DMS153 treated with DMSO at 0.1 percent for 48 hours (cell line): ENCODE measurements around the gene ABHD16B.
"Not testable (repeated sequence)": the region's sequence is repeated elsewhere in the genome, so short reads cannot be mapped to it uniquely, and the experiment has no call there.

Source experiments
- DNase-seq: peaks from one replicate; lab custom pipeline; 2025; ENCODE audit not compliant: unreplicated experiment; lab: John Stamatoyannopoulos, UW

Gene ABHD16B

GRCh38 chr20:63854766-63855362 is 6.4 kb upstream of the ABHD16B start:
- DNase-seq: no peak

- DNase-seq: no peak
Measured at GRCh38 chr20:63855363-63856097, 5.8 kb upstream of the ABHD16B start.

GRCh38 chr20:63856098-63856511 is 5.2 kb upstream of the ABHD16B start:
- DNase-seq: no peak

GRCh38 chr20:63857764-63858392 is 3.4 kb upstream of the ABHD16B start:
- no peak for DNase-seq

DNA sequence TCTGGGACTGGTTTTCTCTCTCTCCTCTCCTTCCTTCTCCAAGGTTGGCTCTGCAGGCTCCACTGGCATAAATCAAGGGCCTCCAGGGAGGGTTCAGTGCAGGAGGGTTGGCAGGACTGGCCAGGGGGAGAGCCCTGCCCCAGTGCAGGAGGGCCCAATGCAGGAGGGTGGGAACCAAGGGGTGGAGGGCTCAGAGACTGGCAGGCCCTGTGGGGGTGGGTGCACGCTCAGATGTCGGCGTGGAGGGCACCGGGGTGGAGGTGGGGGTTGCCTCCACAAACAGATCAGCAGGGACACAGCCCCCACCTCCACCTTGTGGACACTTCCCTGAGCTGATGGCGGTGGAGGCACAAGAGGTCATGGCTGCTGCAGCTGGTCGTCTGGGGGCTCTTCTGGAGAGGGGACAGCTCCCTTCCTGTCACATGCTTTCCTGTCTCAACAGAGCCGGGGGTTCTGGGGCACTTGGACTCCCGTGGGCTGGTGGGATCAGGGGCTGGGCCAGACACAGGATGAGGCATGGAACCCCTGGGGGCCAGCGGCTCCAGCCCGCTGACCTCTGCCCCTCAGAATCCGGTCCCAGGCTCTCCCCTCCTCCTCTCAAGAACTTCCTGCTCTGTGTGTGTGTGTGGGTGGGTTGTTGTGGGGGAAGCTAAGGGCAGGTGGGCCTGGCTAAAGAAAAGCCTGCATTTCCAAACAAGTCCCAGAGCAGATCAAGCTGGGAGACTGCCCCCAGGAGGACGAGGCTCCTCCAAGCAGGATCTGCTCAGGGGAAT is 2.7 kb upstream of the ABHD16B start:
- DNase-seq: no peak

DNA sequence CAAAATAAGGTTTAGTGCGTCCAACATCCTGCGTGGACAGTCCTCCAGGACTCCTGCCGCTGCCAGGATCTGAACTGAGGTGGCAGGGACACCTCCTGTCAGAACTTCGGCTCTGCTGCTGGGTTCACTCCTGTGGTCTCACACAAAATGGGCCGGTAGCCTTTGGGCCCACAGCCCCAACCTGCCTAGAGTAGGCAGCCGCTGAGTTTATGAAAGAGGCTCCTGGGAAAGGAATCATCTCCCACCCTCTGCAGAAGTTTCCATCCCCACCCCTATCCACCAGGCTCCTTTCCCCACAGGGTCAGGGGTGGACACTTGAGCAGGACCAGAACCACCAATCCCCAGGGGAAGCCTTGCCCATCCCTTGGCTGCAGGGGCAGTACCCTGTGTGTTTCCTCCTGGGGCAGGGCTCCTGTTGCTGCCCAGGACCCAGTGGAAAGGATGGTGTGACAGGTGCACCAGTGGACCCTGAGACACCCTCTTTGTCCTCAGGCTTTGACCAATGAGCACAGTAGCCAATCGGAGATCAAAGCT is 2.1 kb upstream of the ABHD16B start:
- DNase-seq: no peak

DNA sequence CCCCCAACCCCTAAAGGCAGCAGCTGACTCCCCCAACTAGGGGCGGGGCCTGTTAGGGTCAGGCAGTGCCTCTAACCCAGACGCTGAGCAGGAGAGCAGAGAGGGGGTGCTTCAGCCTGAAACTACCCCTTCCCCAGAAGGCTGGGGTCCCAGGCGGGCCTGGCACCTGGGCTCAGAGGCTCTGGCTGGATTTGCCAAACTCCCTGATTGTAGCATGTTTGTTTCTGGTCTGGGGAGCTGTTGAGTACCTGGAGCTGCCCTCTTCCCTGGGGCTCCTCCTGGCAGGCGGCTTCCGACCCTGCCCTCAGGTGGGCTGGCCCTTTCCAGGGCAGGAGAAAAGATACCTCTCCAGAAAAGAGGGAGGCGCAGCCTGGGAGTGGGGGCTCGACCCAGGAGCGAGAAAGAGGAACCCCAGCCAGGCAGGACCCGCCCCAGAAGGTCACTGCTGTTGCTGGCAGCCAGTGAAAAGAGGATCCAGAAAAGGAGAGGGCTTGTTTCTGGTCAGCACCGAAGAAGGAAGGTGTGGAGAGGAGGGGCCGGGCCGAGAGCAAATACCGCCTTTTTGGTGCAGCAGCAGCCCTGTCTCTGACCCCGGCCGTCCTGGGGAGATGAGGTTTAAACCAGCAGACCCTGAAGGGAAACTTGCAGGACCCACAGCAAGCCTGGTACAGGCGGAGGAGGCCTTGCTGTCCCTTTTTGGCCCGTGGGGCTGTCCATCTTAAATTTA is 810 bp upstream of the ABHD16B start:
- no peak for DNase-seq

- no peak for DNase-seq
Measured at GRCh38 chr20:63861981-63862901, 943 bp downstream of the ABHD16B start.

DNA sequence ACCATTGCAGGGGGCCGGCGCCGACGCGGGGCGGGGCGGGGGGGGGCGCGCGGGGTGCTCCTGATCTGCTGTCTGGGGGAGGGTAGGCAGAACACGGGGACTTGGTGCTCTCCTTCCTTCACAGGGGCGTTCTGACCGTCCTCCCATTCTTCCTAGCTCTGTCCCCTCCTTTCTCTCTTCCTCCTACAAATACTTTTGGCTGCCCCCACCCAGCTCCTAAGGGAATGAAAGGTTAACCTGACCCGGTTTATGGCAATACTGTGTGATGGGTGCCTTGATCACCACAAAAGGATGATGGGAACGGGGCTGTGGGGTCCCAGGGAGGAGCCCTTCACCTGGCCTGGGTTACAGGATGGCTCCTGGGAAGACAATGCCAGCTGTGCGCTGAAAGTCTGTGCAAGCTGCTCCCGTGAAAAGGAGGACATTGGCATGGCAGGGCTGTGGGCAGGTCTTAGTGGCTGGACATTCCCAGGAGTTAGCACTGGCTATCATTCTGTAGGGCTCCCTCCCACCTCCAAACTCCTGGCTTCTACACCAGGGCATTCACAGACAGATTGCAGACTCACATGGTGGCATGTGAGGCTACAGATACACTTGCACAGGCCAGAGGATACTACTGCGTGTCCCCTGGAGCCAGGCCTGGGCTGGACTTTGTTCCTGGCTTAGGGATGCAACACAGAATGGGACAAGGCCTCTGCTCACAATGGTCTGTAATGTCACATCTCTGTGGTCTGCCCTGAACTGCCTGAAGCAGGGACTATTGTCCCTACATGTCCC is 1.9 kb downstream of the ABHD16B start:
- no peak for DNase-seq

GRCh38 chr20:63863798-63864544 is 2.7 kb downstream of the ABHD16B start:
- peak; percentile 59 for DNase-seq

DNA sequence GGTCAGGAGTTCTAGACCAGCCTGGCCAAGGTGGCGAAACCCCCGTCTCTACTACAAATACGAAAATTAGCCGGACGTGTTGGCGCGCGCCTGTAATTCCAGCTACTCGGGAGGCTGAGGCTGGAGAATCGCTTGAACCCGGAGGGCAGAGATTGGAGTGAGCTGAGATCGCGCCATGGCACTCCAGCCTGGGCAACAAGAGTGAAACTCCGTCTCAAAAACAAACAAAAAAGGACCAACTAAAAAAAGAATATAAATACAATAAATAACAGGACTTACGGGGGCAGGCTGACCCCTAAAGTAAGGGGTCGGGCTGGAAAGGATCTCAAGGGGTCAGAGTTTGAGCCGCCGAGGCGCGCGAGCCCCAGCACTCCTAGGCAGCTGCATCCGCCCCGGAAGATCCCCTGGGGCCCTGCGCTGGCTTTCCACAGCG is 3.3 kb downstream of the ABHD16B start:
- no peak for DNase-seq

DNA sequence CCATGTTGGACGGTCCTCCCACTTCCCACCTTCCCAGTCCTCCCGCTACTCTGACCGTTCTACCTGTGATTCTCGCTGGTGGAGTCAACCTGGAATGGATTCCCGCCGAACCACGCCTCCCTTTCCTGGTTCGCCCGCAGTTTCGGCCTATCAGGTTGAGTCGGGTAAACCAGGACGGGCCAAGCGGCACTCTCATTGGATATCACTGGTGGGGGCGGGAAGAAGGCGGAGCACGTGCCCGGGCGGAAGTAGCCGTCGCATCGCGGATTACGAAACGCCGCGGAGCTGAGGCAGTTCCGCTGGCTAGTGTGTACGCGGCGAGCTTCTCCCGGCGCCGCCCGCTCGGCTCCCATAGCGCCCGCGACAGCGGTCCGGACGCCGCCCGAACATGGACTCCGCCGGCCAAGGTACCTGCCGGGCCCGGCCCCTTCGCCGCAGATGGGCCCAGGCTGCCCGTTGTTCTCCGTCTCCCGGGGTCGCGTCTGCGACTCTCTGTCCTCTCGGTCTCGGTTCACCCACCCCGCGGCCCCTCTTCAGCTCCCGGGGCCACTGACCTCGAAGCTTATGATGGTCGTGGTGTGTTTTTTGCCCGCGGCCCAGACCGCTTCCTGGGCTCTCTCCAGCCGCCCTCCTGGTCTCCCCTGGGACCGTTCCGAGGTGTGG is 3.8 kb downstream of the ABHD16B start, which contains the start of gene TPD52L2:
TPD52L2 (plus strand) TSS at position 293 of the 663 bp plus-strand sequence; CDS start at position 389, 96 bp downstream.
- peak; percentile 97 for DNase-seq

DNA sequence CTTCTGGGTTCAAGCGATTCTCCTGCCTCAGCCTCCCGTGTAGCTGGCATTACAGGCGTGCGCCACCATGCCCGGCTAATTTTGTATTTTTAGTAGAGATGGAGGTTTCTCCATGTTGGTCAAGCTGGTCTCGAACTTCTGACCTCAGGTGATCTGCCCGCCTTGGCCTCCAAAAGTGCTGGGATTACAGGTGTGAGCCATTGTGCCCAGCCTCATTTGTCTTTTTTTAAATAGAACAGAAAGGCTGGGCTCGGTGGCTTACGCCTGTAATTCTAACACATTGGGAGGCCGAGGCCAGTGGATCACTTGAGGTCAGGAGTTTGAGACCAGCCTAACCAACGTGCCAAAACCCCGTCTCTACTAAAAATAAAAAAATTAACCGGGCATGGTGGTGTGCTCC is 5.7 kb downstream of the ABHD16B start:
- not testable (repeated sequence) for DNase-seq

DNA sequence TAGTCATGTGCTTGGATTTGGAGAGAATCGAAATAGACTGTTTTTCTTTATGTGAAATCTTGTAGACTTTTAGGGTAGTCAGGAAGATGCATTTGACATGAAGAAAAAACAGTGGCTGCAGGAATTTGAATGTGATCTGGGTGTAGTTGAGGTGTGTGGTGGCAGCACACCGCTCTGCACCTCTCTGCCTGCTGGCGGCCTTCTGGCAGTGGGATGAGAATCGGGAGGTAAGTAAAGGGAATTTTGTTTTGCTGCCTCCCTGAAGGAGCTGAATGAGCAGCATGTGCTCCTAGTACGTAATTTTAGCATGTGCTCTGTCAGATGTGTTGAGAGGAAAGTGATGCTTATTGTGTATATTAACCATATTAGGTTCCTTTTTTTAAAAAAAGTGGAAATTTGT is 7.0 kb downstream of the ABHD16B start:
- DNase-seq: no peak

DNA sequence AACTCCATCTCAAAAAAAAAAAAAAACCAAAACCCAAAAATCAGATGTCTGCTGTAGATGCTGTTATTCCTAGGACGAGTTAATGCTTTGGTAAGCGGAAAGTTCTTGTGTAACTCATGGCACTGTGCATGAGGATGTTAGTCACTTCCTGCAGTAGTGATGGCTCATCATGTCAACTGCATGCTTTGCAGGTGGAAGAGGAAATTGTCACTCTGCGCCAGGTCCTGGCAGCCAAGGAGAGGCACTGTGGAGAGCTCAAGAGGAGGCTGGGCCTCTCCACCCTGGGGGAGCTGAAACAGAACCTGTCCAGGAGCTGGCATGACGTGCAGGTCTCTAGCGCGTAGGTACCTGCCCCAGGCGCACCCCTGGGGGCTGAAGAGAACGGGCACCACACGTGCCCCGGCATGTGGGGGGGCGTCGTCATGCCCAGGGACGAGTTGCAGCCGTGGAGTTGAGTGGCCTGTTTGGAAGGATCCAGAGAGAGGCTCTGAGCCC is 12.2 kb downstream of the ABHD16B start:
- no peak for DNase-seq

GRCh38 chr20:63874241-63874640 is 12.9 kb downstream of the ABHD16B start:
- DNase-seq: not testable (repeated sequence)

DNA sequence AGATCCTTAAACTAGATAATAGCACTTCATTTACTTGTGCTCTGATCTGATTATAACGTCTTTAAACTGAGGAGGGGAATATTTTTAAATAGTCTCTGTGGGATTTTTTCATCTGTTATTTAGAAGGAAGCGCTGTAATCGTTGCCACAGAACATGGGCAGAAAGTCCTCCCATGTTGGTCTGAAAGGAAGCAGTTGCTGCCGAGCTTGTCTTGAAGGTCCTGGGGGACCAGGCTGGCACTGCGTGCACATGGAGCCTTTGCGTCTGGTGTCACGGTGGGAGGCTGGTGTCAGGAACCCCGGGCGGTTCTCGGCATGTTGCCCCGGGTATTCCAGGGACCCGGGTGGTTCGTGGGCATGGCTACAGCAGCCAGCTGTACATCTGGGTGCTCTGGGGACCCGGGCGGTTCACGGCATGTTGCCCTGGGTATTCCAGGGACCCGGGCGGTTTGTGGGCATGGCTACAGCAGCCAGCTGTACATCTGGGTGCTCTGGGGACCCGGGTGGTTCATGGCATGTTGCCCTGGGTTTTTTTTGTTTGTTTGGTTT is 15.3 kb downstream of the ABHD16B start:
- DNase-seq: no peak
